HK-2 (cell line): Measurements from ENCODE around the gene TSPAN11.
A peak's percentile ranks its signal among the peaks of the same experiment; 100 is the strongest.
"Not testable (repeated sequence)": the region's sequence is repeated elsewhere in the genome, so short reads cannot be mapped to it uniquely, and the experiment has no call there.

Experiments
- DNase-seq: peaks from one replicate; pipeline ENCODE4 v3.0.0-alpha.2; 2018; ENCODE audit not compliant: unreplicated experiment

The TSPAN11 gene

DNA sequence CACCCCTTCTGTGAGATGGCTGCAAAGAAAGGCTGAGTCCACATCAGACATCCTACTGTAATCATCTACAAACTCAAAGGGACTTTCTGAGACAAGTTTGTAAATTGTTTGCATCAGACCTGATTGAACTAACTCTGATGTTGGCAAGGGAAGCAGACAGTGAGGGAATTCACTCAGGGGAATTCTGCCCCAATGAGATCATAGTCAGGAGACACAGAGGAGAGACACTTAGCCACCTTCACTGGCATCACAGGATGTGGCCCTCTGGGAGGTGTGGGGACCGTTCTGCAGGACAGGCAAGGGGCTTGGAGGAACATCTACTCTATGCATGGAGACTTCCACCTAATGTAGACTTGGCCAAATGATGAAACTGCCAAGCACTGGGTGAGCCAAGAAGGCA lies 76.5 kb downstream of the TSPAN11 start:
- DNase-seq, result peak; percentile 49

DNA sequence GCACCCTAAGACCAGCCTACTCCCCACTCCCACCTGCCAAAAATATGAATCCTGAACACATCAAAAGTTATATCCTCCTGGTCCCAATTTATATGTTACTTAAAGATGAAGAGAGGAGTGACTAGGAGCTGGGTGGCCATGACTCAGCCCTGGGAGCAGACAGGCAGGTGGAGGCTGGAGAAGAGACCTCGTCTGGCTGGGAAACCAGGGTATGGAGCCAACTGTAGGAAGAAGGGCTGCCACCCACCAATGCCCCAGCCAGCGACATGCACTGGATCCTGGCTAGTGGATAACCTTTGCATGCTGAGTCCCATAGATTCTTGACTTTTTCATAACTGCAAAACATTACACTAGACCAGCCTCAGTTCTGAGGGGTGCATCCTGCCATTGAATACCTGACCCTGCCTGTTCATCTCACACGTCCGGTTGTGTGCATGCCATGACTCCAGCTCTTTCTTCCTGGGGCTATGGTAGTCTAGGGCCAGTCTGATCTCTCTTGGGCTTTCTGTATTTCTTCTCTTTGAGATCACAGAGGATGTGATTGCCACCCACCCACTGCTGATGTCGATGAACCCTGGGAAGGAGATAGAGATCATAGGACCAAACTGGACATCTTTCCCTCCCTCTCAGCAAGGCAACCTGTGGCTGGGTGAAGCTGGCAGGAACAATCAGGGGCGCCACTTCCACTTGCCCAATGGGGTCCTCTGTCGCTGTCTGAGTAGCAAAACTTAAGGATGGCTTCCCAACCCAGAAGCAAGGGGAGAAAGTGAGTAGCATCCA lies 77.5 kb downstream of the TSPAN11 start:
- no peak for DNase-seq

DNA sequence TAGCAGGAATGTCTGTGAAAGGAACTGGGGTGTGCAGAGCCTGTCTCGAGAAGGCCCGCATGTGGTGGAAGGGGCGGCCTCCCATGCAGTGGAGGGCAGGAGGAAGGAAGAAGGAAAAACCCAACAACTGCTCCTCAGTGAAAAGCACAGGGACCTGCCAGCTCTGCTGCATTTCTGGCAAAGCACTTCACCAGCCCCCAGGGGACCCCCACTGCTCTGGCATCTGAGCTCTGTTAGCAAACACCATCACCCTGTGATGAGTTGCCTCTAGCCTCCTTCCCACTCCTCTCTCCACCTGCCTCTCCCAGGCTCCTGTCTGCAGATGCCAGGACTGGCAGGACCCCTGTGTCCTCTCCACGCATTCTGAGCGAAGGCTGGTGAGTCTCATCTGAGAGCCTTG lies 78.1 kb downstream of the TSPAN11 start:
- DNase-seq, result no peak

DNA sequence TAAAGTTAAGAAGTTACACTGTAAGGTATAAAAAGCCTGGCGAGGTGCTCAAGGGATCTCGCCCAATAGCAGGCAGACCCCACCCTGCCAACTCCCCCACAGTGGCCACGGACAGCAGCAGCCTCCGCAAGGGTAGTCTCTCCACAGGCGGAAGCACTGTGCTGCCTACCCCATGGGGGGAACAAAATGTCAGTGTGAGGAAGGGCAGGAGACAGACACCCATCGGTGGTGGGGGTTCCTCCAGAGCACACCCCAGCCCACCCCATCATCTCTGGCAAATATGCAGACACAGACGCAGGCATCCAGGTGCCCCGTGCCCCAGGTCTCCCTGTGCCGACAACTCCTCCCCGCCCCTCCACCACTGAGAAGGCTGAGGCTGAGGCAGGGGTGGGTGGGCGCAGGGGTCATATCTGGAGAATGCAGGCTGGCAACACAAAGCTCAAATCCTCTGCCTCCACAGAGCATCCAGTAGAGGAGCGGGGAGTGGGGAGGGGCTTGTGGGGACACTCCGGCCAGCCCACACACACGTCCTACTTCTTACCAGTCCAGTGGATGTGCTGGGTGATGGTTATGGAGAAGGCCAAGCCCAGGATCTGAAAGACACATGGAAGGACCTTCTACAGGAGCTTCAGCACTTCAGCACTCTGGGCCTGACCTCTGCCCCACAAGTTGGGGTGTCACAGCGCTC lies 78.9 kb downstream of the TSPAN11 start:
- no peak for DNase-seq

DNA sequence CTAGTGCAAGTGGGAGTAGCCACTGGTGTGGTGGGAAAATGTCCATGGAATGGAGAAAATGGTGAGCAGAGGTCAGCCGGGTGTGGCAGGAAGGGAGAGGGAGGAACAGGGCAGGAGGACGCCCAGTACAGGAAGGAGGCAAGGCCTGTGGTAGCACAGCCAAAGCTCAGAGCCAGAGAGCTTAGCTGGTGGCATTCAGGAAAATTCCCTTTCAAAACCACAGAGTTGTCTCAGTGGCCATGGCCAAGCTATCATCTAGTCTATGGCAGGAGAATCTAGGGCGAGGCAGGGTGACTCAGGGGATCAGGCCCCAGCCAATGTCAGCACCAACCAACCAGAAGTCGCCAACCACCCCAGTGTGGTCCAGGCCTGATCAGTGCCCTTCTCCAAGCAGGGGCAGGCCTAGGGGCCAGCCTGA lies 79.4 kb downstream of the TSPAN11 start:
- DNase-seq, result peak; percentile 81

DNA sequence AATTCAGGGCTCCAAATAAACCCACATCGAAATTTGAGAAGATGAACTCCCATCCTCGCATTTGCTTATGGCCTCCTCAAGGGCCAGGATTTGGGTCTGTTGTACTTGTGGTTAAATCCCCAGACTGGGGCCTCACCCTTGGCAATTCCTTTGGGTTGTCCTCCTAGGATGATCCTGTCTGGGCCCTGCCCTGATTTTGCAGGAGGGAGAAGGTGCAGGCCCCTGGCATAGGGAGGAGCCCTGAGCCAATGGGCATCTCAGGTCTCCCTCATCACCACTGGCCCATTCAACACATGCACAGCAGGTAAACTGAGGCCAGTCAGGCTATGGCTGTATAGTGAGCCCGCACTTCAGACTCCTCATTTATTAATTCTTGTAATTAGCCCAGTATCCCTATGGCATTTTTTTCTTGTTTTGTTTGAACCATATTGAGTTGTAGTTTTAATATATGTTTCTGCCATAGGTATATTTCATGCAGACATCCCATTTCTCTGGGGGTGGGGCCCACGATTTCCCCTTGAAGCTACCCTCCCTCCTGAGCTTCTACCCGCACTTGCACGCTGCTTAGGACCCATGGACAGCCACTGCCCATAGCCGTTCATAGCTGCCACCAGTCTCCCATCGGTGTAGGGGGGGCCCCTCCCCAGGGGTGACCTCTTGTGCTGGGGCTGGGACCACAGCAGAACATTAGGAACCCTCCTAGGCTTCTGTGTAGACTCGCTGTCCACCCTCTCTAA lies 80.0 kb downstream of the TSPAN11 start:
- no peak for DNase-seq

DNA sequence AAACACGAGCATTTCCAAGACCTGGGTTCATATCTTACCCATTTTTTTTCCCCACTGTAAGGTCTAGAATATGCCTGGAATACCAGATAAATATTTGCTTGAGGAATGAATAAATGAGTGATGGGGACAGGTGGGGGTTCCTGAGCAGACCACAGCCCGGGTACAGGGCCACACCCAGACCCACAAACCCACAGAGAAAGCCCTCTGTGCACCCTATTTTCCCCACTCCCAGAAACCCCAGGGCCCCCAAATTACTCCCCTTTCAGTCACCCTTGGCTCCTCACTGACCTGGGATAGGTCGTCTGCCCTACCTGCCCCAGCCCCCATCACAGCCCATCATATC lies 80.6 kb downstream of the TSPAN11 start:
- DNase-seq, result no peak

DNA sequence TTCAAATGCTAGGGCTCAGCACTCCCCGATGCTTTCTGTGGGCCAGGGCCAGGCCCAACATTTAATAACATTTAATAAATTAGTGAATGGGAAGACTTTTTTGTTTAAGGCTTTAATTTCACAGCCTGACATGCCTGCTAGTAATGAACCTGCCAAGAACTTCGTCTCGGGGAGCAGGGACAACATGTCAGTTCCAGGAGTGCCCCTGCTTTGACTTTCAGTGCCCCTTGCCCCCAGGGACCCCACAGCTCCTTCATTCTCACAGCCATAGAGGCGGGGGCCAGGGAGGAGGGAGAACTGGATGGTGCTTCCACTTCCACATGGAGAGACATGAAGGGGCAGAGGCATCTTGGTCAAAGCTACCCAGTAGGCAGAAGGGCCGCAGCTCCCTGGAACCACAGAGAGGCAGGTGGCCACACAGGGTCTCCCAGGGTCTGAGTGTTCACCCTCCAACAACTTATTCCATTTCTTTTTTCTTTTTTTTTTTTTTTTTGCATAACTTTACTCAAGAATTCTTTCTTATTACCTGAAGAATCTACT lies 81.2 kb downstream of the TSPAN11 start:
- no peak for DNase-seq

DNA sequence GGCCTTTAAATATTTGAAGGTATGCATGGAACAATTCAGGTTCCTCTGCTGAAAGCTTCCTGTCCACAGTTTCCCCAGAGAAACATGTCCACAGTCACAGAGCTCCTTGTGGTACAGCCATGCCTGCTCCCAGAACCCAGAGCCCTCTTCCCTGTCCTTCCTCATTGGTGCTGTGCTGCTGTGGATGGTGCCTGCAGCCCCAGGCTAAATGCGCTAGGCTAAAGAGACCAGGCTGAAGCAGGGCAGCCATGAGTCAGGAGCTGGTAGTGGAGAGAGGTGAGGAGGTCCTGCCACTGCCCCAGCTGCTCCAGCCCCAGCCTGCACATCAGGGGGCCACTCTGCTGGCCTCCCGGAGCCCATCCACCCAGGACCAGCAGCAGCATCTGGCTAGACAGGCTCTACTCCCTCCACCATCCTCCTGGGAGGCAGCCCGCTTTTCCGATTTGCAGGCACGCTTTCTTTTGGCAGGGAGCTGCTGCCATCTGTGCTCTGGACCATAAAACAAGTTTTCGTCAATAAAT lies 81.8 kb downstream of the TSPAN11 start:
- no peak for DNase-seq

DNA sequence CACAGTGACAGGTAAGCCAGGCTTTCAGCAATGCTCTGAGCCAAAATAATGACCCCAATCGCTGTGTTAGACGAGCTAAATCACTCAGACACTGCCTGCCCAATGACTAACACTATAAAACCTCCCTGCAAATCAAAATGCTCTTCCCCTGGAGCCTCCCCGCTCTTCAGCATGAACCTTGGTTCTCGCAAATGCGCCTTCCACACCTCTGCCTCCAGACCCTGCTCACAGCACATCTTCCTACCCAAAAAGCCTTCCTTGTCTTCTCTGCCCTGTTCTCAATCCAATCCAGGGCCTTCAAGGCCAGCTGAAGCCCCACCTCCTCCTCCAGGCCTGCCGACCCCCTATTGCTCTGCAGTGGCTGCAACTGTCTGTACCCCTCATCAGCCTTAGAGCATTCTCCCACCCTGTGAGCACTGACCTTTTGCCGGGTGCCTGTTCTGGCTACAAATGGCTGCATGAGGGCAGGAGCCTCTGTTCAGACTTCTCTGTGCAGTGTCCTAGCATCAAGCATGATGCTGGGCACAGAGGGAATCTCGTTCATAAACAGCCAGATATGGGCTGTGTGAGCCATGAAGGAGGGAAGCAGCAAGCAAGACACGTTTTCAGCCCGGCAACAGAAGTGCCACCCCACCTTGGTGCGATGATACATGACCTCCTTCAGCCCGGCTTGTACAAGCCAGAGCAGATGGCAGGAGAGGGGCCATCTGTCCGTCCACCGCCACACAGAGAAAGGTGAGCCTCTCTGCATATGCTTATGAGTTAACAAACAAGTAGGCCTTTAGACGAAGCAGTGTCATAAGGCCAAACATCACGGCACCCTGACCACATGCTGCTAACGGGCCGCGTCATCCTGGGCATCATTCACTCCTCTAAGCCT lies 82.7 kb downstream of the TSPAN11 start:
- no peak for DNase-seq

DNA sequence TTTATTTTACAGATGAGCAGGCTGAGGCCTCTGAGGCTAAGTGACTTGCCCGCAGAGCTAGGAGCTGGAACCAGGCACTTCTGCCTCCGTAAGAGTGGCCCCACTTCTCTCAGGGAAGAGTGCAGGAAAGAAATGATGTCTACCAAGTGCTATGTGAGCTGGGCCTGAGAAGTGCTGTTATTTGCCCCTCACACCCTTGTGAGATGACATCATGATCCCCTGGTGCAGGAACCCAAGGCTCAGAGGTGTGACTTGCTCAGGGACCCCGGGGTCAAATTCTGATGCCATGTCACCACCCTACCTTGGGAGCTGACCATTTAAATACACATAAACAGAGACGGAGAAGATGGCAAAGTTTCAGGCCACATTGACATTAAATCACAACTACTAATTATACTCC lies 83.4 kb downstream of the TSPAN11 start:
- no peak for DNase-seq

DNA sequence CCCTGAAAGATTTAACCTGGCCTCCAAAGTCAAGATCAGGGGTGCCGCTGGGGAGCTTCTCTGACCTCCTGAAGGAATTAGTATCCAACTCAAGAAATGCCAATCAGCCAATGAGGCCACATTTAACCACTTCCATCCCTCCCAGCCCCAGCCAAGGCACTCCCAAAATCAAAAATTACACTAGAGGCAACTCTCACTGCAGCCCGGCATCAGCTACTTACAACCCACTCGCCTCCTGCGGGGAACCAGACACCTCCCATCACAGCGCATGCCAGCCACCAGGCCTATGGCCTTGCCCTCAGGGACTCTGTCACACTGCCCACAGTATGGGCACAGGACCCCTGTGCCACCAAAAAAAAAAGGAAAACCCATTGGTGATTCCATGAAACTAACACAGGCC lies 84.8 kb downstream of the TSPAN11 start:
- DNase-seq, result no peak

DNA sequence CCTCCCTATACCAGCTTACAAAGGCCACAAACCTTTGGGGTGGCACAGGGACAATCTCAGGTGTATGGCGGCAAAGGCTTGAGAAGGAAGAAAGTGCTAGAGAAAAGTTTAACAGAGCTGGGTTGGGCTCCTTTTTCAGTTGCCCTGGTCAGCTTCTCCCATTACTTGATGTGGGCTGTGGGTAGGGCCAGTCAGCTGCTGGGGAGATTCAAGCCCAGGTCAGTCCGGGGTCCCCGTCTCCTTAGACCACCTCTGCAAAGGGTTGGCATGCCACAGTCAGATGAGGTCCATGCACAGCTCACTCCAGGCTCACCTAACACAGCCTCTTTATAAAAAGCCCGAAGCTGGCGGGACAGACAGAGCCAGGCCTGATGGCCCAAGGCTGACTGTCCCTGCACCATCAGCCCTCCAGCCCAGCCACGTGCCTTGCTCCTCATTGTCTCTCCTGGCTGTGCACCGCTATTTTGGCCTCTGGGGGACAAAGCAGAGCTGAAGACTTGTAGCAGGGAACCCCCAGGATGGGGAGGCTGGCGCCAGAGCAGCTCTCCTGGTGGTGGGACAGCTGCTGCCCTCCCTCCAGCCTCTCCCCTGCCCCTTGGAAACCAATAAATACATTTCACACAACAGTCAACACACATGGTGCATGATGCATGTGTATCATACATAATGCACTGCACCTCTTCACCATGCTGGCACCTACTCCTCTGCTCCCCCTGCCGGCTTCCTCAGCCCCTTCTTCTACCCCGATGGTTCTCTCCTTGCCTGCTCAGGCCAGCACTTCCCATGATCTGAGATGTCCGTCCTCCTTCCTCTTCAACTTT lies 85.4 kb downstream of the TSPAN11 start:
- no peak for DNase-seq

DNA sequence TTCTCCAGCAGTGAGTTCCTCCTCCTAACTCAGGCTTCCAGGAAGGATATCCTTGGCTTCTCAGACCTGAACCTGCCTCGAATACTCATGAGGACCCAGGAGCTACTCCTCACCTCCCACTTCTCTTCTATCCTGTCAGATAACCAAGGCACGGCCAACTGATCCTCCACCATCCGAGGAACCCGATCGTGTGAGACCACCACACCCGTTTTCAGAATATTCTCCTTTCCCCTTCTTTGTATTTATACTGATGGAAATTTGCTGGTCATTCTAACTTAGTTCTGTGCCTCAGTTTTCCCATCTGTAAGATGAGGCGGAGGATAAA lies 86.0 kb downstream of the TSPAN11 start:
- not testable (repeated sequence) for DNase-seq

DNA sequence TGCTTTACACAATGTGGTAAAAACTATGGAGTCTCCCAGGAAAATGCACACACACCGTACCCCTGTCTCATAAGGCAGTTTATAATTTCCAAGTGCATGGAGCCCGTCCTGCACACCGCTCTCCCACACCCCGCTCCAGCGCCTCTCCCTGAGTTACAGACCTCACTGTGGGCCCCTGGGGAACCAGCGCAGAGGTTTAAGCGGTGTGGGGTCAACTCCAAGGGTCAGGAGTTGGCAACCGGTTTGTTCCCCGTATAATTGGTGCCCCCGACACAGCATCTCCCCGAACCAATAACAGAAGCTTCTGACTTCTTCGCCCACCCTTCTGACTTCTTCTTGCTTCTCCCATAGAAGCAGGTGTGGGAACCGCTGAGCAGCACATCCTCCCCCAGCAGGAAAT lies 88.7 kb downstream of the TSPAN11 start:
- DNase-seq, result no peak

DNA sequence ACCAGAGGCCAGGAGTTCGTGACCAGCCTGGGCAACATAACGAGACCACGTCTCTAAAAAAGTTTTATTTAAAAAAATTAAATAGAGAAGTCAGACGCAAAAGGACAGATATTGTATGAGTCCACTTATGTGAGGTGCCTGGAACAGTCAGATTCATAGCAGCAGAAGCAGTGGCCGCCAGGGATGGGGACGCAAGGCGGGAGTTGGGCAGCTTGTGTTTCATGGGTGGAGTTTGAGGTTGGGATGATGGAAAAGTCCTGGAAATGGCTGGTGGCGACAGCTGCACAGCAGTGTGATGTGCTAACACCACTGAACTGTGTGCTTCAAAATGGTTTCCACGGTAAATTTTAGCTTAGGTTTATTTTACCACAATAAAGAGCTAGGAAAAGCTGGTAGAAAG lies 89.5 kb downstream of the TSPAN11 start:
- DNase-seq, result no peak

DNA sequence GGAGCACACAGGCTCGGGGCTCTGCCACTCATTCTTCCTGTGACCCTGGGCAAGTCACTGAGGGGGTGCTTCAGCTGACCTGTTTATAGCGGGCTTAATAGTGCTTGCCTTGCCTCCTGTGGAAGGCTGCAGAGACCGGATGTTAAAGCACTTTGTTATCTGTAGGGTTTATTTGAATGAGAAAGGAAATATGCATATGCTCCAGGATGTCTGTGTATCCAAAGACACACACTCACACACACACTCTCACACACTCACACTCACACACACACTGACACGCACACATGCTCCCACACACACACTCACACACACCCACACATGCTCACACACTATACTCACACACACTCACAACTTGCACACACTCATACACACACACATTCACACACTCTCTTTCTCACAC lies 91.0 kb downstream of the TSPAN11 start:
- no peak for DNase-seq

DNA sequence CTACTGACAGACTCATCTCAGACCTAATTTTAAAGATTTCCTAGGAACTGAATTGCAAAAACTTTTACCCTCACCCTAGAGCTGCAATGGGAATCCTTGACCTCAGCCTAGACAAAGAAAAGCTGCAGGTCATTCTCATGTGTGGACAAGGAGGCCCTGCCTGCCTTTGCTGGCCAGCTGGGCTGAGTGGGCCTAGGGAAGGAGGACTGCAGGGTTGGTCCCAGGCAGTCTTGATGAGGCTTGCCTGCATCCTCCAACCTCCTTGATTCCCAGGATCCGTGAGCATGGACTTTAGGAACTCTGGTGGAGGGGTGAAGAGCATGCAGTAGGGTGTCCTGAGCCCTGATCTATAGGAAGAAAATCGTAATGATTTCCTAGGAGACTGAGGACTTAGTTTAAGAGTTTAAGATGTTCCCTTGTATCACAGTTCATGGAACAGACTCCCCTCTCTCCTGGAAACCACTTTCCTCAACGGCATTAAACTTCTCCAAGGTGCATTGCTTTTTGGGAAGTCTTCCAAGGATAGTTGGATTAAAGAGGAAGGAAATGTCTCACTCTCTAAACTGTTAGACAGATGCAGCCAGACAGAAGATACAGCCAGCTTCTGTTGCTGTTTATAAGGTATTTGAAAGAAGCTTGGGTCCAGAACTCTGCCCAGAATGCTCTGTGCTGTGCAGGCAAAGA lies 91.7 kb downstream of the TSPAN11 start:
- DNase-seq, result no peak

DNA sequence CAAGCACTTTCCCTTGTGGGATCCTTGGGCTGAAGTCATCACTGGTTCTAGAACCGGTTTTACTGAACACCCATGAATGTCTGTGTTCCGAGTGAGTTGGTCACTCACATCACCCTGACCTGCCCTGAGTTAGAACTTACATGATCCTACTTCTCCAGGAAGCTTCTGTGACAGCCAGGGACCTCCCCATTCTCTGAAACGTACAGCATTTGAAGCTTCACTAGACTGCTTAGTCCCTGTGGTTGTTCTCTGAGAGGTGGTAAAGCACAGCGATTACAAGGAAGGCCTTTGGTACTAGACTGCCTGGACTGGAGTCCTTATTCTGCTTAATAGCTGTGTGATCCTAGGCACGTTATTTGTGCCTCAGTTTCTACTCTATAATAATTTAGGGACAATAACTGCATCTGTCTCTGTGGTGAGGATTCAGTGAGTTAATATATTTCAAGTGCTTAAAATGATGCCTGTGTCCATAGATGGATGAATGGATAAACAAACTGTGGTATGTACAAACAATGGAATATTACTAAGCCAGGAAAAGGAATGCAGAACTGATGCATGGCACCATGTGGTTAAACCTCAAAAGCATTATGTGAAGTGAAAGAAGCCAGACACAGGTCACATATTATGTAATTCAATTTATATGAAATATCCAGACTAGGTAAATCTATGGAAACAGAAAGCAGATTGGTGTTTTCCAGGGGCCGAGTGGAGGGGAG lies 92.4 kb downstream of the TSPAN11 start:
- DNase-seq, result no peak
